ENCODE data around the gene ZNF536.

Gene ZNF536

DNA sequence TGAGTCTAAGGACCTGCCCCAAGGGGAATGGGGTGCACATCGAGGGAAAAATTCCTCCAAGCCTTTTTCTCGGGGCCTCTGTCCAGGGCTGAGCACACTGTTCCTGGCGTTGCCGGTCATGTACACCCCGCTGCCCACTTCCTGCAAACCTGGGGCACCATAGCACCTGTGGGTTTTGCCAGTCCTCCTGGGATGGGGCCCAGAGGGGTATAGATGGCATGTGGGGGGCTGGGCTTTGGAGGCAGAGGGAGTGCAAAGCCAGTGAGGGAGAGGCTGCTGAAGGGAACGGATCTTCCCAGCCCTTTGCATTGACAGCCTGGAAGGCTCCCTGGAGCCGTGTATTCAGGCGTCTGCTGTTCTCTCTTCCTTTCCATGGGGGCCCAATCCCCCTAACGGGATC, 187.3 kb downstream of the ZNF536 start:
- Histone ChIP-seq H3K4me1 (ENCODE audit: control insufficient read depth, insufficient read depth, low read depth, low read length) (no peaks in the 10 kb centered on the region), H4K8ac (ENCODE audit: low read length) (no peak overlapping the region), H3K23ac (ENCODE audit: low read length in 2 of 2) (no peak overlapping the region), H3K27me3 (ENCODE audit: control insufficient read depth in 1 of 2, insufficient read depth in 1 of 2, low read length in 2 of 2) (peaks cover 0 to 4% of the 10 kb centered on the region in 2 experiments), H3K27ac (ENCODE audit: low read length, poor library complexity, severe bottlenecking) (no peak overlapping the region), H2BK5ac (ENCODE audit: low read depth, low read length, poor library complexity, severe bottlenecking) (no peak overlapping the region), H2AFZ (ENCODE audit: low read depth, low read length) (no peak overlapping the region), H3K9ac (ENCODE audit: low read length) (no peak overlapping the region), H3K4me2 (ENCODE audit: low read length, poor library complexity, severe bottlenecking) (no peak overlapping the region), H3K9me3 (ENCODE audit: control insufficient read depth, low read length) (no peaks in the 10 kb centered on the region), H2AK5ac (ENCODE audit: low read length, severe bottlenecking) (no peak overlapping the region), H3K79me1 (replicated peaks; ENCODE audit: low read length, poor library complexity, severe bottlenecking) (no peaks in the 10 kb centered on the region), H4K91ac (ENCODE audit: low read length) (no peak overlapping the region), H2BK15ac (ENCODE audit: low read depth, poor library complexity, severe bottlenecking) (no peak overlapping the region), H3K4me3 (ENCODE audit: insufficient read depth in 1 of 2, low read depth in 1 of 2, low read length in 2 of 2) (no peak overlapping the region), H2BK120ac (ENCODE audit: low read depth, low read length) (no peak overlapping the region), H3K14ac (ENCODE audit: low read length in 2 of 2) (no peak overlapping the region), H2BK12ac (ENCODE audit: low read length in 2 of 2) (no peak overlapping the region), H3K4ac (ENCODE audit: low read depth in 1 of 2, low read length in 2 of 2) (no peak overlapping the region), H3K18ac (ENCODE audit: low read depth in 1 of 2, low read length in 2 of 2) (no peak overlapping the region), H3K36me3 (ENCODE audit: control insufficient read depth in 1 of 2, insufficient read depth in 2 of 2, low read depth in 1 of 2, low read length in 2 of 2) (no peaks in the 10 kb centered on the region)
- 82% methylated on average over 9 of the region's 9 CpGs for WGBS
- no peak for DNase-seq

DNA sequence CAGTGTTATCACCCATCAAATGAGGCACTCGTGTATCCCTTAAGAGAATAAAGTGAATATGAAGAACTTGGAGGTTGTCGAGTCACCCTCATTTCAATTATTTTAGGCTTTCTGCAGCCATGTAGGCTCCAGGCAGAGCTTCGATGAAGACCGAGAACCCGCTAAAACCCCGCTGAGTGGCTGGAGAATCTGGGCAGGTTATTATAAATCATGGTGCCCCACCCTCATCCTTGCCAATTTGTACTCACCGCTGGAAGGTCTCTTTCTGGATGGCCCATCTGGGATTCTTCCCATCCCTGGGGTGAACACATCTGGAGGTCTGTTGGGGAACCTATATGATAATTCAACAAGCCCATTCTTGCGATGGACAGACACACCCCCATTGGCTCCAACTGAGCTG, 190.8 kb downstream of the ZNF536 start:
- Histone ChIP-seq H3K9ac (ENCODE audit: low read length) (no peak overlapping the region), H3K4me1 (ENCODE audit: control insufficient read depth, insufficient read depth, low read depth, low read length) (no peaks in the 10 kb centered on the region), H3K27me3 (ENCODE audit: control insufficient read depth in 1 of 2, insufficient read depth in 1 of 2, low read length in 2 of 2) (no peaks in the 10 kb centered on the region), H3K9me3 (ENCODE audit: control insufficient read depth, low read length) (no peaks in the 10 kb centered on the region), H3K18ac (ENCODE audit: low read depth in 1 of 2, low read length in 2 of 2) (no peak overlapping the region), H3K27ac (ENCODE audit: low read length, poor library complexity, severe bottlenecking) (no peak overlapping the region), H3K23ac (ENCODE audit: low read length in 2 of 2) (no peak overlapping the region), H4K8ac (ENCODE audit: low read length) (no peak overlapping the region), H2AK5ac (ENCODE audit: low read length, severe bottlenecking) (no peak overlapping the region), H3K36me3 (ENCODE audit: control insufficient read depth in 1 of 2, insufficient read depth in 2 of 2, low read depth in 1 of 2, low read length in 2 of 2) (no peaks in the 10 kb centered on the region), H3K14ac (ENCODE audit: low read length in 2 of 2) (no peak overlapping the region), H2BK12ac (ENCODE audit: low read length in 2 of 2) (no peak overlapping the region), H2AFZ (ENCODE audit: low read depth, low read length) (no peak overlapping the region), H3K4ac (ENCODE audit: low read depth in 1 of 2, low read length in 2 of 2) (no peak overlapping the region), H2BK5ac (ENCODE audit: low read depth, low read length, poor library complexity, severe bottlenecking) (no peak overlapping the region), H2BK120ac (ENCODE audit: low read depth, low read length) (no peak overlapping the region), H3K4me3 (ENCODE audit: insufficient read depth in 1 of 2, low read depth in 1 of 2, low read length in 2 of 2) (no peak overlapping the region), H3K79me1 (replicated peaks; ENCODE audit: low read length, poor library complexity, severe bottlenecking) (no peaks in the 10 kb centered on the region), H2BK15ac (ENCODE audit: low read depth, poor library complexity, severe bottlenecking) (no peak overlapping the region), H4K91ac (ENCODE audit: low read length) (no peak overlapping the region), H3K4me2 (ENCODE audit: low read length, poor library complexity, severe bottlenecking) (no peak overlapping the region)
- 86% methylated on average over 7 of the region's 8 CpGs for WGBS
- no peak for DNase-seq

DNA sequence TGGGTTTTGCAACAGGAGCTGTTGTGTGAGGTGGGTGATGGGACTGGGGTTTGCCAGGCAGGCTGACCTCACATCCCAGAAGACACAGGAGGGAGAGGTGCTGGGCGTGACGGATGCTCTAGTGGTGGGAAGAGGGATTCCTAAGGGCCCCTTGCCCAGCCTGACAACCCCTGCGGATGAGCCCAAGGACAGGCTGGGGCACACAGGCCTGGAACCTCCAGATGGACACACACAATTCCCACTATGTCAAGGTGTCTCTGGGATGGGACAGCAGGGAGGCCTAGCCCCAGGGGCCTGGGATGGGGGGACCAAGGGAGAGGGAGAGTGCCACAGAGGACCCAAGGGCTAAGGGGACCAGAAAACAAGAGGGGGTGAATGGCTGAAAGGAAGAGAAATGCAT, 191.5 kb downstream of the ZNF536 start:
- H2BK15ac ChIP-seq (ENCODE audit: low read depth, poor library complexity, severe bottlenecking): no peak overlapping the region

DNA sequence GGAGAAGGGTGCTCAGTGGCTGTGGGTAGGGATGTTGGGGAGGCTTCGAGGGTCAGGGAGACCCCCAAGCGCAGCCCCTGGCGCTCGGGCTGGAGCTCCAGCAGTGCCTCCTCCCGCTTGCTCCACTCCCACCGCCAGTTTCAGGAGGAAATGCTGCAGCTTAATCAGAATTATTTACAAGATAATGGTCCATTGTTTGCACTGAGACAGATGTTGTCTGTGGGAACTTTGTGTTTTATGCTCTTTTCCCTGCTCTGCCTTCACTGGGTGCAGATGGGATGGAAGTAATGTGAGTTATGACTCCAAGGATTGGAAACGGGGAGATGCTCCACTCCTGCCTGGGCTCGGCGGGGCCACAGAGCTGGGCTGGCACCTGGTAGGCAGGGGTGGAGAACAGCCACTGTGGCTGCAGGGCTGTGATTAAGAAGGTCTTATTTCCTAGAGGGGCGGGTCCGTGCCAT, 192.4 kb downstream of the ZNF536 start:
- Histone ChIP-seq H3K27ac (ENCODE audit: low read length, poor library complexity, severe bottlenecking) (no peak overlapping the region), H2BK5ac (ENCODE audit: low read depth, low read length, poor library complexity, severe bottlenecking) (no peak overlapping the region), H3K9me3 (ENCODE audit: control insufficient read depth, low read length) (no peaks in the 10 kb centered on the region), H2AK5ac (ENCODE audit: low read length, severe bottlenecking) (no peak overlapping the region), H3K23ac (ENCODE audit: low read length in 2 of 2) (no peak overlapping the region), H2BK120ac (ENCODE audit: low read depth, low read length) (no peak overlapping the region), H3K14ac (ENCODE audit: low read length in 2 of 2) (no peak overlapping the region), H3K27me3 (ENCODE audit: control insufficient read depth in 1 of 2, insufficient read depth in 1 of 2, low read length in 2 of 2) (no peaks in the 10 kb centered on the region), H2BK15ac (ENCODE audit: low read depth, poor library complexity, severe bottlenecking) (no peak overlapping the region), H3K4me1 (ENCODE audit: control insufficient read depth, insufficient read depth, low read depth, low read length) (no peaks in the 10 kb centered on the region), H3K9ac (ENCODE audit: low read length) (no peak overlapping the region), H2BK12ac (ENCODE audit: low read length in 2 of 2) (no peak overlapping the region), H4K91ac (ENCODE audit: low read length) (no peak overlapping the region), H4K8ac (ENCODE audit: low read length) (no peak overlapping the region), H3K79me1 (replicated peaks; ENCODE audit: low read length, poor library complexity, severe bottlenecking) (no peaks in the 10 kb centered on the region), H3K36me3 (ENCODE audit: control insufficient read depth in 1 of 2, insufficient read depth in 2 of 2, low read depth in 1 of 2, low read length in 2 of 2) (no peaks in the 10 kb centered on the region), H3K4me3 (ENCODE audit: insufficient read depth in 1 of 2, low read depth in 1 of 2, low read length in 2 of 2) (no peak overlapping the region), H3K18ac (ENCODE audit: low read depth in 1 of 2, low read length in 2 of 2) (no peak overlapping the region), H3K4ac (ENCODE audit: low read depth in 1 of 2, low read length in 2 of 2) (no peak overlapping the region), H2AFZ (ENCODE audit: low read depth, low read length) (no peak overlapping the region), H3K4me2 (ENCODE audit: low read length, poor library complexity, severe bottlenecking) (no peak overlapping the region)
- 83% methylated on average over 11 of the region's 11 CpGs for WGBS
- no peak for DNase-seq

More for the DNA sequence above, 191.5 kb downstream of the ZNF536 start:
- no peaks in the 10 kb centered on the region for H3K36me3 ChIP-seq (ENCODE audit: control insufficient read depth in 1 of 2, insufficient read depth in 2 of 2, low read depth in 1 of 2, low read length in 2 of 2)
- H2BK120ac ChIP-seq (ENCODE audit: low read depth, low read length): no peak overlapping the region
- H2AFZ ChIP-seq (ENCODE audit: low read depth, low read length): no peak overlapping the region
- H2AK5ac ChIP-seq (ENCODE audit: low read length, severe bottlenecking): no peak overlapping the region
- H3K79me1 ChIP-seq (replicated peaks; ENCODE audit: low read length, poor library complexity, severe bottlenecking): no peaks in the 10 kb centered on the region
- no peaks in the 10 kb centered on the region for H3K27me3 ChIP-seq (ENCODE audit: control insufficient read depth in 1 of 2, insufficient read depth in 1 of 2, low read length in 2 of 2)
- H3K9me3 ChIP-seq (ENCODE audit: control insufficient read depth, low read length): no peaks in the 10 kb centered on the region
- no peak overlapping the region for H3K4me2 ChIP-seq (ENCODE audit: low read length, poor library complexity, severe bottlenecking)
- H3K4me1 ChIP-seq (ENCODE audit: control insufficient read depth, insufficient read depth, low read depth, low read length): no peaks in the 10 kb centered on the region
- H3K4ac ChIP-seq (ENCODE audit: low read depth in 1 of 2, low read length in 2 of 2): no peak overlapping the region
- no peak overlapping the region for H3K9ac ChIP-seq (ENCODE audit: low read length)
- H2BK12ac ChIP-seq (ENCODE audit: low read length in 2 of 2): no peak overlapping the region
- no peak overlapping the region for H2BK5ac ChIP-seq (ENCODE audit: low read depth, low read length, poor library complexity, severe bottlenecking)
- no peak overlapping the region for H4K91ac ChIP-seq (ENCODE audit: low read length)
- WGBS: 53% methylated on average over 2 of the region's 3 CpGs
- H3K18ac ChIP-seq (ENCODE audit: low read depth in 1 of 2, low read length in 2 of 2): no peak overlapping the region
- DNase-seq: no peak
- H4K8ac ChIP-seq (ENCODE audit: low read length): no peak overlapping the region
- no peak overlapping the region for H3K23ac ChIP-seq (ENCODE audit: low read length in 2 of 2)
- no peak overlapping the region for H3K4me3 ChIP-seq (ENCODE audit: insufficient read depth in 1 of 2, low read depth in 1 of 2, low read length in 2 of 2)
- no peak overlapping the region for H3K27ac ChIP-seq (ENCODE audit: low read length, poor library complexity, severe bottlenecking)
- no peak overlapping the region for H3K14ac ChIP-seq (ENCODE audit: low read length in 2 of 2)

Measured in mesenchymal stem cell (in vitro differentiated cells and primary cell).